ENCODE measurements around the gene MACROH2A2. TPM values are rescaled to one million over a fixed set of nuclear protein-coding genes. Genes with fewer than 3 reads are reported as not detected.
A peak's percentile ranks its signal among the peaks of the same experiment; 100 is the strongest.
"Not testable (repeated sequence)": the region's sequence is repeated elsewhere in the genome, so short reads cannot be mapped to it uniquely, and the experiment has no call there.

Gene MACROH2A2
- total and polyA plus RNA-seq, 5 donors, result 11.5 to 14.7 (median 13.7) TPM

GRCh38 chr10:70119197-70119596 is 66.6 kb downstream of the MACROH2A2 start:
- no peaks in the 10 kb centered on the region for H3K4me1 ChIP-seq (ENCODE audit: control insufficient read depth, insufficient read depth, low read length)
- 92% methylated on average over 7 of the region's 7 CpGs for WGBS
- no peak for DNase-seq
- intact Hi-C loops (cut with DNase I), result no loop called here
- no peaks in the 10 kb centered on the region for H3K9me3 ChIP-seq (ENCODE audit: control insufficient read depth, low read length)
- ATAC-seq, result no peak
- no peaks in the 10 kb centered on the region for H3K27me3 ChIP-seq (ENCODE audit: control insufficient read depth, insufficient read depth)
- H3K27ac ChIP-seq (ENCODE audit: low read length), result no peak overlapping the region
- H3K4me3 ChIP-seq (ENCODE audit: low read length), result no peak overlapping the region

- DNase-seq, result no peak
- WGBS, result 76% methylated on average over 8 of the region's 8 CpGs
- intact Hi-C loops (cut with DNase I), result no loop called here
- Histone ChIP-seq H3K27me3 (ENCODE audit: control insufficient read depth, insufficient read depth) (no peaks in the 10 kb centered on the region), H3K27ac (ENCODE audit: low read length) (no peak overlapping the region), H3K4me3 (ENCODE audit: low read length) (no peak overlapping the region), H3K4me1 (ENCODE audit: control insufficient read depth, insufficient read depth, low read length) (no peaks in the 10 kb centered on the region), H3K9me3 (ENCODE audit: control insufficient read depth, low read length) (no peaks in the 10 kb centered on the region)
- no peak for ATAC-seq
Measured at GRCh38 chr10:70119623-70120022, 67.0 kb downstream of the MACROH2A2 start.

- Histone ChIP-seq H3K27me3 (ENCODE audit: control insufficient read depth, insufficient read depth) (no peaks in the 10 kb centered on the region), H3K4me1 (ENCODE audit: control insufficient read depth, insufficient read depth, low read length) (no peaks in the 10 kb centered on the region), H3K27ac (ENCODE audit: low read length) (no peak overlapping the region), H3K4me3 (ENCODE audit: low read length) (no peak overlapping the region), H3K9me3 (ENCODE audit: control insufficient read depth, low read length) (no peaks in the 10 kb centered on the region)
- WGBS, result 88% methylated on average over 6 of the region's 6 CpGs
- no peak for DNase-seq
- ATAC-seq, result no peak
- intact Hi-C loops (cut with DNase I), result no loop called here
Measured at GRCh38 chr10:70120417-70120816, 67.8 kb downstream of the MACROH2A2 start.

GRCh38 chr10:70121281-70121949 is 68.8 kb downstream of the MACROH2A2 start:
- Histone ChIP-seq H3K9me3 (ENCODE audit: control insufficient read depth, low read length) (no peaks in the 10 kb centered on the region), H3K27ac (ENCODE audit: low read length) (no peak overlapping the region), H3K4me3 (ENCODE audit: low read length) (no peak overlapping the region), H3K27me3 (ENCODE audit: control insufficient read depth, insufficient read depth) (no peaks in the 10 kb centered on the region), H3K4me1 (ENCODE audit: control insufficient read depth, insufficient read depth, low read length) (no peaks in the 10 kb centered on the region)
- DNase-seq (no peak), ATAC-seq (no peak)
- intact Hi-C loops (cut with DNase I), result no loop called here
- WGBS, result 93% methylated on average over 11 of the region's 11 CpGs

GRCh38 chr10:70122742-70123141 is 70.1 kb downstream of the MACROH2A2 start:
- Histone ChIP-seq H3K27me3 (ENCODE audit: control insufficient read depth, insufficient read depth) (no peaks in the 10 kb centered on the region), H3K4me3 (ENCODE audit: low read length) (no peak overlapping the region), H3K27ac (ENCODE audit: low read length) (no peak overlapping the region), H3K9me3 (ENCODE audit: control insufficient read depth, low read length) (no peaks in the 10 kb centered on the region), H3K4me1 (ENCODE audit: control insufficient read depth, insufficient read depth, low read length) (no peaks in the 10 kb centered on the region)
- intact Hi-C loops (cut with DNase I), result no loop called here
- DNase-seq (no peak), ATAC-seq (no peak)
- WGBS, result 90% methylated on average over 5 of the region's 5 CpGs

GRCh38 chr10:70123166-70123565 is 70.5 kb downstream of the MACROH2A2 start:
- ATAC-seq; H3K9me3 ChIP-seq (ENCODE audit: control insufficient read depth, low read length); H3K4me1 ChIP-seq (ENCODE audit: control insufficient read depth, insufficient read depth, low read length); H3K27ac ChIP-seq (ENCODE audit: low read length); DNase-seq; H3K4me3 ChIP-seq (ENCODE audit: low read length); H3K27me3 ChIP-seq (ENCODE audit: control insufficient read depth, insufficient read depth); intact Hi-C loops (cut with DNase I): not testable (repeated sequence)
- WGBS, result 95% methylated on average over 9 of the region's 9 CpGs

- 91% methylated on average over 10 of the region's 10 CpGs for WGBS
- no peak for ATAC-seq
- H3K4me1 ChIP-seq (ENCODE audit: control insufficient read depth, insufficient read depth, low read length), result no peaks in the 10 kb centered on the region
- no peak overlapping the region for H3K4me3 ChIP-seq (ENCODE audit: low read length)
- no peaks in the 10 kb centered on the region for H3K27me3 ChIP-seq (ENCODE audit: control insufficient read depth, insufficient read depth)
- no peak overlapping the region for H3K27ac ChIP-seq (ENCODE audit: low read length)
- DNase-seq, result no peak
- H3K9me3 ChIP-seq (ENCODE audit: control insufficient read depth, low read length), result no peaks in the 10 kb centered on the region
- intact Hi-C loops (cut with DNase I), result no loop called here
Measured at GRCh38 chr10:70123817-70124216, 71.2 kb downstream of the MACROH2A2 start.

- ATAC-seq, result no peak
- intact Hi-C loops (cut with DNase I), result no loop called here
- no peak for DNase-seq
- Histone ChIP-seq H3K9me3 (ENCODE audit: control insufficient read depth, low read length) (no peaks in the 10 kb centered on the region), H3K27me3 (ENCODE audit: control insufficient read depth, insufficient read depth) (no peaks in the 10 kb centered on the region), H3K27ac (ENCODE audit: low read length) (no peak overlapping the region), H3K4me1 (ENCODE audit: control insufficient read depth, insufficient read depth, low read length) (no peaks in the 10 kb centered on the region), H3K4me3 (ENCODE audit: low read length) (no peak overlapping the region)
- WGBS, result 94% methylated on average over 1 of the region's 1 CpG
Measured at GRCh38 chr10:70124415-70124814, 71.8 kb downstream of the MACROH2A2 start.

GRCh38 chr10:70124918-70125317 is 72.3 kb downstream of the MACROH2A2 start:
- ATAC-seq (no peak), DNase-seq (no peak)
- intact Hi-C loops (cut with DNase I), result no loop called here
- H3K27ac ChIP-seq (ENCODE audit: low read length), result no peak overlapping the region
- H3K4me3 ChIP-seq (ENCODE audit: low read length), result no peak overlapping the region
- no peaks in the 10 kb centered on the region for H3K4me1 ChIP-seq (ENCODE audit: control insufficient read depth, insufficient read depth, low read length)
- H3K27me3 ChIP-seq (ENCODE audit: control insufficient read depth, insufficient read depth), result no peaks in the 10 kb centered on the region
- WGBS, result 94% methylated on average over 3 of the region's 3 CpGs
- H3K9me3 ChIP-seq (ENCODE audit: control insufficient read depth, low read length), result no peaks in the 10 kb centered on the region

GRCh38 chr10:70125918-70126552 is 73.4 kb downstream of the MACROH2A2 start:
- Histone ChIP-seq H3K27ac (ENCODE audit: low read length) (no peak overlapping the region), H3K4me3 (ENCODE audit: low read length) (no peak overlapping the region), H3K4me1 (ENCODE audit: control insufficient read depth, insufficient read depth, low read length) (no peaks in the 10 kb centered on the region), H3K27me3 (ENCODE audit: control insufficient read depth, insufficient read depth) (no peaks in the 10 kb centered on the region), H3K9me3 (ENCODE audit: control insufficient read depth, low read length) (no peaks in the 10 kb centered on the region)
- no peak for DNase-seq
- ATAC-seq, result no peak
- intact Hi-C loops (cut with DNase I), result no loop called here
- WGBS, result 84% methylated on average over 5 of the region's 5 CpGs

- intact Hi-C loops (cut with DNase I), result no loop called here
- Histone ChIP-seq H3K27ac (ENCODE audit: low read length) (no peak overlapping the region), H3K4me3 (ENCODE audit: low read length) (no peak overlapping the region), H3K9me3 (ENCODE audit: control insufficient read depth, low read length) (no peaks in the 10 kb centered on the region), H3K4me1 (ENCODE audit: control insufficient read depth, insufficient read depth, low read length) (peaks cover 4% of the 10 kb centered on the region), H3K27me3 (ENCODE audit: control insufficient read depth, insufficient read depth) (no peaks in the 10 kb centered on the region)
- 92% methylated on average over 15 of the region's 15 CpGs for WGBS
- DNase-seq, result no peak
- peak in 1 of 2 donors; percentile 12 for ATAC-seq
Measured at GRCh38 chr10:70126700-70127395, 74.2 kb downstream of the MACROH2A2 start.

Measured in right cardiac atrium (tissue), 5 donors.